Stomach (tissue), 9 donors: ENCODE measurements around the gene PARVB. TPM values are rescaled to one million over a fixed set of nuclear protein-coding genes. Genes with fewer than 3 reads are reported as not detected.

Source experiments
- DNase-seq, 2 donors: peaks; one replicate each; pipeline versions ENCODE4 v3.0.0 to v3.0.0-alpha.2; 2013 to 2019
- H3K27ac ChIP-seq, 5 donors: fragments of 200-600 bp in 4 of 5; sonication (generic) in 4 of 5; one replicate each; pipeline ENCODE4 v1.5.1; 2013 to 2019; ENCODE audit warnings: mild to moderate bottlenecking in 1 of 5, moderate library complexity in 1 of 5
- H3K27me3 ChIP-seq, 3 donors: fragments of 200-600 bp; sonication (generic); one replicate each; pipeline ENCODE4 v1.5.1; 2017 to 2019; ENCODE audit warnings: mixed run types in 1 of 3
- H3K36me3 ChIP-seq, 4 donors: fragments of 200-600 bp; sonication (generic); 1 replicate in 3 of 4; 2 replicates in 1 of 4; pipeline ENCODE4 v1.5.1; 2016 to 2019
- H3K4me1 ChIP-seq, 4 donors: fragments of 200-600 bp; sonication (generic); one replicate each; pipeline ENCODE4 v1.5.1; 2016 to 2019
- H3K4me3 ChIP-seq, 4 donors: fragments of 200-600 bp; sonication (generic) in 3 of 4; one replicate each; pipeline ENCODE4 v1.5.1; 2016 to 2019; ENCODE audit warnings: mild to moderate bottlenecking in 1 of 4
- H3K9me3 ChIP-seq, 4 donors: fragments of 200-600 bp; sonication (generic); one replicate each; pipeline ENCODE4 v1.5.1; 2016 to 2019
- EP300 ChIP-seq: sonication (generic); formaldehyde crosslinking; IDR thresholded peaks from one replicate; pipeline ENCODE4 v1.6.1; 2017; ENCODE audit warnings: antibody characterized with exemption
- POLR2A ChIP-seq, 4 donors: fragments of 450-650 bp; IDR thresholded peaks; one replicate each; pipeline ENCODE4 v1.6.1; 2016; ENCODE audit warnings: antibody characterized with exemption in 4 of 4, control low read depth in 2 of 4, mild to moderate bottlenecking in 1 of 4, moderate library complexity in 1 of 4
- POLR2AphosphoS5 ChIP-seq, 3 donors: sonication (generic); formaldehyde crosslinking; IDR thresholded peaks; one replicate each; pipeline ENCODE4 v1.6.1; 2016; ENCODE audit warnings: antibody characterized with exemption in 3 of 3
- WGBS, 5 donors: extraction: QIAGEN DNeasy Blood & Tissue Kit in 3 of 5; methylation state at CpG; one replicate each; pipeline versions ENCODE4 v1.1.5 to v1.1.7; 2013 to 2018; 5-methylcytosine and 5-hydroxymethylcytosine counted together
- intact Hi-C: fragments of 100-400 bp; cut with DNase I; formaldehyde crosslinking; loops from one replicate; pipeline ENCODE4 v1.15.1; 2023; ENCODE audit warnings: low total_unique reads
- polyA plus RNA-seq, 3 donors: library from polyadenylated mRNA; stranded (reverse); fragments of 200-250 nt; gene quantifications; one replicate each; pipeline ENCODE4 v1.2.3, GENCODE V29; 2013
- total RNA-seq, 5 donors: library from RNA; depleted of rRNA; stranded (reverse); fragments of >200 nt; gene quantifications; one replicate each; pipeline versions ENCODE4 v1.1.0 to v1.2.3, GENCODE V29; 2014 to 2016
- TF ChIP-seq, protein P1 (sequence below), 7 experiments: fragments of 450-650 bp in 4 of 7; fragments of 200-600 bp in 3 of 7; sonication (generic) in 3 of 7; IDR thresholded peaks; one replicate each; pipeline ENCODE4 v1.5.1; 2016 to 2019; ENCODE audit warnings: antibody characterized with exemption in 7 of 7, control low read depth in 2 of 7, mild to moderate bottlenecking in 1 of 7
- donor health status: healthy with polysubstance abuse.
- donor health status: Bipolar disorder and iron deficiency.
- donor health status: healthy.

Gene PARVB
- total and polyA plus RNA-seq, 8 donors = 2.9 to 143 (median 19.1) TPM

- Histone ChIP-seq H3K36me3 (peaks cover 57 to 98% (median 92%) of the 10 kb centered on the region in 4 donors), H3K9me3 (no peaks in the 10 kb centered on the region), H3K4me3 (no peak overlapping the region), H3K4me1 (peaks cover 0 to 3% (median 0%) of the 10 kb centered on the region in 4 donors), H3K27me3 (no peaks in the 10 kb centered on the region), H3K27ac (no peak overlapping the region)
- no peak for DNase-seq
- TF ChIP-seq POLR2AphosphoS5 (IDR thresholded peaks at IDR 0.05) (no peak), POLR2A (IDR thresholded peaks at IDR 0.05) (no peak), EP300 (no peak)
- TF ChIP-seq, protein P1, sequence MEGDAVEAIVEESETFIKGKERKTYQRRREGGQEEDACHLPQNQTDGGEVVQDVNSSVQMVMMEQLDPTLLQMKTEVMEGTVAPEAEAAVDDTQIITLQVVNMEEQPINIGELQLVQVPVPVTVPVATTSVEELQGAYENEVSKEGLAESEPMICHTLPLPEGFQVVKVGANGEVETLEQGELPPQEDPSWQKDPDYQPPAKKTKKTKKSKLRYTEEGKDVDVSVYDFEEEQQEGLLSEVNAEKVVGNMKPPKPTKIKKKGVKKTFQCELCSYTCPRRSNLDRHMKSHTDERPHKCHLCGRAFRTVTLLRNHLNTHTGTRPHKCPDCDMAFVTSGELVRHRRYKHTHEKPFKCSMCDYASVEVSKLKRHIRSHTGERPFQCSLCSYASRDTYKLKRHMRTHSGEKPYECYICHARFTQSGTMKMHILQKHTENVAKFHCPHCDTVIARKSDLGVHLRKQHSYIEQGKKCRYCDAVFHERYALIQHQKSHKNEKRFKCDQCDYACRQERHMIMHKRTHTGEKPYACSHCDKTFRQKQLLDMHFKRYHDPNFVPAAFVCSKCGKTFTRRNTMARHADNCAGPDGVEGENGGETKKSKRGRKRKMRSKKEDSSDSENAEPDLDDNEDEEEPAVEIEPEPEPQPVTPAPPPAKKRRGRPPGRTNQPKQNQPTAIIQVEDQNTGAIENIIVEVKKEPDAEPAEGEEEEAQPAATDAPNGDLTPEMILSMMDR (IDR thresholded peaks at IDR 0.05) = no peak
- intact Hi-C loops = loop anchor here (5.0 to 10.0 kb wide), 2 partner anchors 92 to 635 kb away; no protein-coding TSS in a partner anchor
- WGBS, 5 donors = 75 to 85% (median 82%) methylated on average over 16 of the region's 16 CpGs
These were observed 31.7 kb upstream of the PARVB start for GRCh38 chr22:43992331-43992821.

- peaks cover 58 to 98% (median 93%) of the 10 kb centered on the region in 4 donors for H3K36me3 ChIP-seq
- H3K4me3 ChIP-seq = no peak overlapping the region
- H3K27me3 ChIP-seq = no peaks in the 10 kb centered on the region
- intact Hi-C loops = loop anchor here (5.0 to 10.0 kb wide), 2 partner anchors 92 to 634 kb away; no protein-coding TSS in a partner anchor
- H3K4me1 ChIP-seq = peaks cover 0 to 3% (median 0%) of the 10 kb centered on the region in 4 donors
- TF ChIP-seq EP300 = no peak
- TF ChIP-seq, protein P1 (IDR thresholded peaks at IDR 0.05) = peak in 5 of 7 experiments; percentile 83 to 96 (median 93)
- H3K27ac ChIP-seq = no peak overlapping the region
- H3K9me3 ChIP-seq = no peaks in the 10 kb centered on the region
- DNase-seq = peak; percentile 54 to 80
- WGBS, 5 donors = 28 to 35% (median 34%) methylated on average over 20 of the region's 20 CpGs
These were observed 30.9 kb upstream of the PARVB start for GRCh38 chr22:43993072-43993760.

GRCh38 chr22:43994006-43994405 lies 30.1 kb upstream of the PARVB start:
- Histone ChIP-seq H3K4me1 (peaks cover 0 to 3% (median 0%) of the 10 kb centered on the region in 4 donors), H3K27me3 (no peaks in the 10 kb centered on the region), H3K36me3 (peaks cover 62 to 98% (median 93%) of the 10 kb centered on the region in 4 donors), H3K9me3 (no peaks in the 10 kb centered on the region), H3K4me3 (no peak overlapping the region), H3K27ac (no peak overlapping the region)
- intact Hi-C loops = loop anchor here (5.0 to 10.0 kb wide), 2 partner anchors 91 to 633 kb away; no protein-coding TSS in a partner anchor
- 87 to 96% (median 90%) methylated on average over 9 to 11 of the region's 11 CpGs for WGBS, 5 donors
- DNase-seq = no peak
- no peak for TF ChIP-seq POLR2A (IDR thresholded peaks at IDR 0.05)
- TF ChIP-seq, protein P1 (IDR thresholded peaks at IDR 0.05) = no peak
- TF ChIP-seq POLR2AphosphoS5 (IDR thresholded peaks at IDR 0.05) = no peak
- no peak for TF ChIP-seq EP300

DNA sequence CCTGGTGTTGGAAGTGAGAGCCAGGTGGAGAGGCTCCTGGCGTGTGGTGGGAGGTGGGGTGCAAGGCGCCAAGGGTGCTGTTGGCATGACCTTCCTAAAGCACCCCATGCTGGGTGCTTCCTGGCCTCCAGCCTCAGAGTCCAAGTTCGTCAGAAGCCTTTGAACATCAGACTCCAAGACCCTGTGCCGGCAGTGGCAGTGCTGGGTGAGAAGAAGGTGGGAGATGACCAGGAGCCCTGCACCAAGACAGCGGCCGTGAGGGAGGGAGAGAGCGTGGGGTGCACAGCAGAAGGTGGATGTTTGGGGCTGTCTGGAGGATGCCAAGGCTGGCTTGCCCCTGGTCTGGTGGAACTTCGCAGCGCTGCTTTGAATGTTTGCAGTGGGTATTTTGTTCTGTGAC lies 29.7 kb upstream of the PARVB start:
- WGBS, 5 donors = 75 to 92% (median 86%) methylated on average over 6 to 9 of the region's 9 CpGs
- no peak for DNase-seq
- H3K4me1 ChIP-seq = peaks cover 0 to 3% (median 0%) of the 10 kb centered on the region in 4 donors
- peaks cover 59 to 98% (median 93%) of the 10 kb centered on the region in 4 donors for H3K36me3 ChIP-seq
- no peak for TF ChIP-seq POLR2A (IDR thresholded peaks at IDR 0.05)
- TF ChIP-seq, protein P1 (IDR thresholded peaks at IDR 0.05) = no peak
- no peak for TF ChIP-seq EP300
- no peak for TF ChIP-seq POLR2AphosphoS5 (IDR thresholded peaks at IDR 0.05)
- no peaks in the 10 kb centered on the region for H3K27me3 ChIP-seq
- no peak overlapping the region for H3K27ac ChIP-seq
- H3K9me3 ChIP-seq = no peaks in the 10 kb centered on the region
- H3K4me3 ChIP-seq = no peak overlapping the region
- intact Hi-C loops = loop anchor here (5.0 to 10.0 kb wide), 2 partner anchors 90 to 633 kb away; no protein-coding TSS in a partner anchor
